ENCODE data around the gene IMPA2. TPM values are rescaled to one million over a fixed set of nuclear protein-coding genes. Genes with fewer than 3 reads are reported as not detected.

IMPA2 gene
- total and polyA plus RNA-seq, 2 of the 13 experiments (the other 11 are each of a cell fraction or from before 2014, with no cell fraction given) = 37.8 to 71.8 TPM

GRCh38 chr18:12008181-12008767 is 27.0 kb downstream of the IMPA2 start (continued):
- TF ChIP-seq ZBTB43 (CRISPR knock-in tag; conservative IDR thresholded peaks at IDR 0.05) = peak; percentile 86
- TF ChIP-seq ZNF567 (CRISPR knock-in tag; IDR thresholded peaks at IDR 0.05; ENCODE audit: borderline replicate concordance) = no peak
- TF ChIP-seq ZNF441 (CRISPR knock-in tag; IDR thresholded peaks at IDR 0.05; ENCODE audit: borderline replicate concordance) = peak; percentile 65; the same call in 1 of the 2 replicates
- no peak for TF ChIP-seq ATF1 (CRISPR knock-in tag; IDR thresholded peaks at IDR 0.05)
- peak; percentile 91 for TF ChIP-seq THRA (CRISPR knock-in tag; IDR thresholded peaks at IDR 0.05; ENCODE audit: borderline replicate concordance)
- peak; percentile 68; the same call in 1 of the 2 replicates for TF ChIP-seq ETV5 (CRISPR knock-in tag; IDR thresholded peaks at IDR 0.05; ENCODE audit: borderline replicate concordance)
- 0 out of 2 replicates have a peak, but pooled peaks have one; percentile 60 for TF ChIP-seq SMARCC2 (IDR thresholded peaks at IDR 0.05)
- peak; percentile 49; the same call in 1 of the 2 replicates for TF ChIP-seq ZNF891 (CRISPR knock-in tag; IDR thresholded peaks at IDR 0.05)
- no peak for TF ChIP-seq STAT5B (CRISPR knock-in tag; IDR thresholded peaks at IDR 0.05)
- no peak for TF ChIP-seq ZNF616 (CRISPR knock-in tag; IDR thresholded peaks at IDR 0.05; ENCODE audit: low read depth)
- TF ChIP-seq HDAC6 (IDR thresholded peaks at IDR 0.05; ENCODE audit: low read depth, low read length) = no peak
- peak; percentile 92 for TF ChIP-seq TARDBP (CRISPR knock-in tag; IDR thresholded peaks at IDR 0.05)
- TF ChIP-seq SRY (CRISPR knock-in tag; IDR thresholded peaks at IDR 0.05) = no peak
- peak; percentile 88 for TF ChIP-seq TOPORS (CRISPR knock-in tag; IDR thresholded peaks at IDR 0.05)
- TF ChIP-seq THAP9 (CRISPR knock-in tag; IDR thresholded peaks at IDR 0.05; ENCODE audit: borderline replicate concordance) = no peak
- no peak for TF ChIP-seq PLSCR1 (CRISPR knock-in tag; IDR thresholded peaks at IDR 0.05; ENCODE audit: borderline replicate concordance)
- TF ChIP-seq ZNF20 (CRISPR knock-in tag; IDR thresholded peaks at IDR 0.05) = no peak
- peak; percentile 36; the same call in 1 of the 2 replicates for TF ChIP-seq NFYC (CRISPR knock-in tag; IDR thresholded peaks at IDR 0.05)
- no peak for TF ChIP-seq CEBPB (IDR thresholded peaks at IDR 0.05; ENCODE audit: borderline replicate concordance, low read depth, low read length)

Measured in HepG2 (cell line).